AG09319 (cell line): ENCODE results near the gene TGM5.

Experiments
- DNase-seq: peaks from one replicate; pipeline ENCODE4 v3.0.0-alpha.2; 2010; ENCODE audit warnings: low read depth; ENCODE audit errors: extremely low read depth
- TF ChIP-seq, protein P1 (sequence below): IDR thresholded peaks from 2 replicates; pipeline ENCODE4 v1.5.1; 2011; ENCODE audit warnings: low read depth, mild to moderate bottlenecking, inconsistent platforms, low read length, moderate library complexity

The TGM5 gene

DNA sequence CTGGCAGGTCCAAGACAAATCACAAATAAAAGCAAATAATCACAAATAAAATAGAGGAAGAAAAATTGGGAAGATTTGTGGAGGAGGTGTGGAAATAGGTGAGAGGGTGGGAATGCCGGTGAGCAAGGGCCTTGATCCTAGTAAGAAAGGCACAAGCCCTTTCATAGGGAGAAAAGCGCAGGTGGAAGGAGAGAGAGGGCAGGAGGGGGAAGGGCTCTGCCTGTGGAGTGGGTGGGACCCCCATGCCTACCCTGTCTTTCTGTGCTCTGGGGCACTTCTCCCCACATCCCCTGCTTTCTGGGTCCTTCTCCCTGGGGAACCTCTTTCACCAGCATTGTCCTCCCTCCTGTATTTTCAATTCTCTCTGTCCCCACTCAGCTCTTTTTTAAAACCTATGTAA, 711 bp upstream of the TGM5 start:
- TF ChIP-seq, protein P1, sequence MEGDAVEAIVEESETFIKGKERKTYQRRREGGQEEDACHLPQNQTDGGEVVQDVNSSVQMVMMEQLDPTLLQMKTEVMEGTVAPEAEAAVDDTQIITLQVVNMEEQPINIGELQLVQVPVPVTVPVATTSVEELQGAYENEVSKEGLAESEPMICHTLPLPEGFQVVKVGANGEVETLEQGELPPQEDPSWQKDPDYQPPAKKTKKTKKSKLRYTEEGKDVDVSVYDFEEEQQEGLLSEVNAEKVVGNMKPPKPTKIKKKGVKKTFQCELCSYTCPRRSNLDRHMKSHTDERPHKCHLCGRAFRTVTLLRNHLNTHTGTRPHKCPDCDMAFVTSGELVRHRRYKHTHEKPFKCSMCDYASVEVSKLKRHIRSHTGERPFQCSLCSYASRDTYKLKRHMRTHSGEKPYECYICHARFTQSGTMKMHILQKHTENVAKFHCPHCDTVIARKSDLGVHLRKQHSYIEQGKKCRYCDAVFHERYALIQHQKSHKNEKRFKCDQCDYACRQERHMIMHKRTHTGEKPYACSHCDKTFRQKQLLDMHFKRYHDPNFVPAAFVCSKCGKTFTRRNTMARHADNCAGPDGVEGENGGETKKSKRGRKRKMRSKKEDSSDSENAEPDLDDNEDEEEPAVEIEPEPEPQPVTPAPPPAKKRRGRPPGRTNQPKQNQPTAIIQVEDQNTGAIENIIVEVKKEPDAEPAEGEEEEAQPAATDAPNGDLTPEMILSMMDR, result no peak
- no peak for DNase-seq

DNA sequence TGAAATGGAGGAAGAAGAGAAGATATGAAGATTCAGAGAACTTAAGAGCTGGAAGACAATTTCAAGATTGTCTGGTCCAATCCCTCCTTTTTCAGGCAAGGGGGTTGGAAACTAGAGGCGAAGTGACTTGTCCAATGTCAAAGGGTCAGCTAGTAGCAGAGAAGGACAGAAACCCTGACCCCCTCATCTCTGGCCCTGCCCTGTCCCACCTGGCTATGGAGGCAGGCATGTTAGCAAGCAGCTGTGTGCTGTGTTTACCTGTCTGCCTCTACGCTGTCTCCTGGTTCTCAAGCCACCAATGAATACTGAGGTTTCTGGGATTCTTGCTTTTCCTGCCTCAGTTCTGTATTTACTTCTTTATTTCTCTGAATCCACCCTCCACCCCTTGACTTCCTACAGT, 342 bp downstream of the TGM5 start:
- DNase-seq, result no peak

DNA sequence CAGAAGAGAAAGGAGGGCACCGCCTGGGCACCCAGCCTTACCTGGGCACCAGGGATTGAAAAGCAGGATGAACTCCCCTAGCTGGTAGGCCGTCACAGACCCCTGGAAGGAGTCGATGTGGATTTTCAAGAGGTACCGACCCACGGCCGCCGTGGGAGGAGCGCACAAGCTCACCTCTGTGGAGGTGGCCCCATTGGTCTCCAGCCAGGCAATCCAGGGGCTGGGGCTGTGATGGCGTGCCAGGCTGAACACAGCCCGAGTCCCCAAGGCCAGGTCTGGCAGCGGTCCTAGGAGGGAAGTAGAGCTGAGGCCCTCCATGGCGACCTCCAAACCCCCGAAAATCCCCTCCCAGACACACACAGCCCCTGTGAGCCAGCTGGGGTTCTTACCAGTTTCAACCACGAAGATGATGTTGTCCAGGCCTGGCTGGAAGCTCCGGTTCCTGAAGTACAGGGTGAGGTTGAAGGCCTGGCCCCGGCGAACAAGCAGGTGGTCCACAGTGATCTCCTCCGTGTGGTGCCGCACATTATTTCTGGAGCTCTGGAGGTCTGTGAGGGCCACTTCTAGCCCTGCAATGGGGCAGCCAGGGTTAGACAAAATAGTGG, 6.6 kb downstream of the TGM5 start:
- DNase-seq, result no peak
- TF ChIP-seq, protein P1, result no peak

More for the DNA sequence above, 342 bp downstream of the TGM5 start:
- TF ChIP-seq, protein P1, result no peak

DNA sequence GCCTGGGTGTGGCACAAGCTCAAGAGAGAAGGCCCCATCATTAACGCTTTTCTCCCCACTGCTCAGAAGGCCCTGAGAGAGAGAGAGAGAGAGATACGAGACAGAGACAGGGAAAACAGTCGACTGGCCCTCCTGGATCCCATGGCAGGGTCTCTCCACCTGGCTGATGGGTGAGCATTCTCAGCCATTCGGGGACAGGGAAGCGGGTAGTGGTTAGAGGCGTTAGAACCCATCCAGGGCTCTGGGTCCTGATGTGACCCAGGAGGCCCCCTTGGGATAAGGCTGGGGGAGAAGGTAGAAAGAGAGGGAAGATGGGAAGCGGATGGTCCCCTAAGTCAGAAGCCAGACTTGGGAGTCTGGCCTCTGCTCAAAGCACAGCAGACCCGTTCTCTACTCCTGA, 7.9 kb downstream of the TGM5 start:
- TF ChIP-seq, protein P1, result no peak
- DNase-seq, result no peak

DNA sequence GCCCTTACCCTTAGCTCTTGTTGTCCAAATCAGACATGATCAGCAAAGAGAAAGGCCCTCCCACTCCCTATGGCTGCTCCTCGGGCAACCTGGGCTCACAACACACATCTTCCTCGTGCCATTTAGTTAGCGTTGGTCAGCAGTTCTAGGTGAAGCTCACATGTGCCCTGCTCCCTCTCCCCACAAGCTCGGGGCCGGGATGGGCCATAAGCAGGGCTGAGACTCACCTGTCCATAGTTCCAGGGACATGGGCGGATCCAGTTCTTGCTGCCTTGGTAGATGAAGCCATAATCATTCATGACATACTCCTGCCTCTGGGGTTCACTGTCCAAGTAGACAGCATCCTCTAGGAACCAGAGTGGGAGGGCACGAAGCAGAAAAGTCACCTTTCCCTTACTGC, 10.4 kb downstream of the TGM5 start:
- no peak for DNase-seq
- TF ChIP-seq, protein P1, result no peak

DNA sequence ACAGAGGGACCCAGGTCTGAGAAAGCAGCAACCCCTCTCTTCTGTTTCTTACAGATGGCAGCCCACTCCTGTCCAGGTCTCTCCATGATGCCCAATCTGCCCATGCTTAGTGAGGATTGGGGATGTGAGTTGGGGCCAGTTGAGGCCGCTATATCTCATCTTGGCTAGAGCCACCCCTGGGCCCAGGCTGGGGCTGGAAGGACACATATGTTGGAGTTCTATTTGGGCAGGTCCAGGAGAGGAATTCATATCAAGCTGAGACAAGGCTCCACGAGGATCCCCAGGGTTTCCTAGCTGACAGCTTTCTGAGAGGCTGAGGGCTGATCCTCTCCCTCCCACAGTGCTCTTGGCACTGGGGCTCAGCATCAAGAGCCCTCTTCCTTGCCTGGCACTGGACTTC, 11.4 kb downstream of the TGM5 start:
- no peak for DNase-seq
- TF ChIP-seq, protein P1, result no peak

DNA sequence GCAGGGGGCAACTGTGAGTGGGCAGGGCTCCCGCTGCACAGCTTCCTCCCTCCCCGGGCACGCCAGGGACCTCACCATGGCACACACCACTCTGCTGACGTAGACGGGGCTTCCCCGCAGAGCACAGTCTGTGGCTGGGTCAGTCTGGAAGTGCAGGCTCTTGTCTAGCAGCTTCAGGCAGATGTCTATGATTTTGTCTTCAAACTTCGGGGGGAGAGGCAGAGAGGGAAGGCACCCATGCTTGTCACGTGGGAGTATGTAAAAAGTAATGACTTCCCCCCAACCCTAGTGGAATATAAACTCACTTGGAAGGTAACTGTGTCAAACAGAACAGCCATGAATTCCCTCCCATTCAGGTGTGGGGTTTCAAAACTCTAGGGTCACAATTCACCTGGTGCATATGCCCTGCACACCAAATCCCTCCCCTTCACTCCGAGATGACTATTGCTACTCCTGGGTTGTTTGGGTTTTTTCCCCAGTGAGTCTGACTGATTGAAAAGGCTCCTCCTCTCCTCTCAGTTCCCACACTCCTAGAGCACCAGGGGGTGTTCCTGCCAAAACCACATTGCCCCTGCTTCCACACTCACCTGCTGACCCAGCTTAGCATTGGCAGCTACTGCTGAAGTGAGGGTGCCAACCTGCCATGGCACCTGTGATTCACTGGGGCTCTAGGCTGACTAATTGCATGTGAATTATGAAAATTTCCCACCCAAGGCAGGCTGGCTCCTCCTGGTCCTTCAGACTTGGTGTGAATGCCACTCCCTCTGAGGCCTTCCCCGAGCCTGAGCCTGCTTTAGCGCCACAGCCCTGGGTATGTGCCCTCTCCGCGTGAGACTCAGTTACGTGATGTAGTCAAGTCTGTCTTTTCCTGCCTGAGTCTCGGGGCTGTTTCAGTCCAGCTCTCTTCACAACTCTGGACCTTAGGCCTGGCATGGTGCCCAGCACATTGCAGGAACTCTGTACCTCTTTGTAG, 13.0 kb downstream of the TGM5 start:
- DNase-seq, result no peak
- TF ChIP-seq, protein P1, result no peak
